GM19238 (cell line): ENCODE results near the gene EVC2.

Experiments used
- DNase-seq: peaks from one replicate; pipeline ENCODE4 v3.0.0; 2011; ENCODE audit warnings: low spot score; ENCODE audit not compliant: insufficient read length

Gene EVC2

DNA sequence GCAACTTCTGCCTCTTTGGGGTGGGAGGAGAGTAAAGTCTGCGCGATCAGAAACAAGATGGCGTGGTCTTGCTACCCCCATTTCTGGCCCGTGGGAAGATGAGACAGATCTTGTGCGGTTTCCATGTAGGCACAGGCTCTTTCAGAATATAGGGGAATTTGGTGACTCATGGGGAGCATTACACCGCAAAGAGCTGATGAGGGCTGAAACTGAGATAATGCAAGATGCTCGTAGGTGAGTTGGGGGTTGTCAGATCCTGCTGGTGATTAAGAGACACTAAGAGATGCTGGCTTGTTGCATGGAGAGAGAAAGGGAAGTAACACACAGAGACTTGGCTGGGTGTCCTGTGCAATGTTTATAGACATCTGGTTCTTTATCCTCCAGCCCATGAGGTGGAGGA, 4.2 kb upstream of the EVC2 start:
- DNase-seq: no peak

DNA sequence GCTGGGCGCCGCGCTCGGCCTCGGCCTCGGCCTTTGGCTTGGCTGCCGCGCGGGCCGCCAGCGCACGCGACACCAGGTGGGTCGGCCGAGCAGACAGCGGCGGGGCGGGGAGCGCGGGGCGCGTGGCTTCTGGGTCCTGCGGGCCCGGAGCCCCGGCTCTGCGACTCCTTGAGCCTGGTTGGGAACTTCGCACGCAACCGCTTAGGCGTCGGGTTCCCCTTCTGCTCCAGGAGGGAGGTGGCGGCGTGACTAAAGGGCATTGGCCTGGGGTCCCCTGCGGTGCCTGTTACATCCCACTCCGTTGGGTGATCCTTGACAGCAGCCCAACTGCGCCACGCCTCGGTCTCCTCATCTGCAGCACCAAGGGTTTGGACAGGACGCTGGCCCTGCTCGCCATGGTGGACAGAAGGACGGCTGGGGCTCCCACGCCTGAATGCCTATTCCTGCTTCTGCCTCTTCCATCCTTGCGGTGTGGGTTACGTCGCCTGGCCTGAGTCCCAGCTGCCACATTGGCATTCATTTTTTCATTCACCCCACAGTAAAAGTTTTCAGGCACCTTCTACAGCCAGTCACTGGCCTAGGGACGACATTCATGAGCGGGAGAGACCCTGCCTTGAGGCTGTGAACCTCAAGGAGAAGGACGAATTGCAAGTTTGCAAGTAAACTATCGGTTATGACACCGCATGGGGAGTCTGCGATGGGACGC, 3.3 kb upstream of the EVC2 start:
- no peak for DNase-seq

DNA sequence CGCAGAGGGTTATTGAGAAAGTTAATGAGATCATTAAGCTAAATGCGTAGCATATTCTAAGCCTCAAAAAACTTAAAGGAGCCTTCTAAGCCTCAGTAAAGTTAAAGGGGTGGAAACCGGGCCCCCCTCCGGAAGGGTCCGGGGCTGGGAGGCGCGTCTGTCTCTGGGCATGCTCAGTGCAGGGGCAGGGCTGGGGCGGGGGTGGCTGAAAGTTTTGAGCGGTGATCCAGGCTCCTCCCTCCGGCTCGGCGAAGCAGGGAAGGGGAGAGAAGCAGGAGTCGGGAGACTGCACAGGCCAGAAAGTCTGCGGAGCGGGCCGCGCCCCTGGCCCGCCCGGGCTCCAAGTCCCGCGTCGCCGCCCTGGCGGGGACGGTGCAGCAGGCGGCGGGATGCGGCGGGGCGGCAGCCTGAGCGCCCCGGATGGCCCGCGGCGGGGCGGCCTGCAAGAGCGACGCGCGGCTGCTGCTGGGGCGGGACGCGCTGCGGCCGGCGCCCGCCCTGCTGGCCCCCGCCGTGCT, 2.7 kb upstream of the EVC2 start, which contains the start of gene EVC:
TSS of gene EVC (plus strand) at position 241 of the 518 bp plus-strand sequence. CDS start at position 421, 180 bp downstream.
- DNase-seq: no peak

DNA sequence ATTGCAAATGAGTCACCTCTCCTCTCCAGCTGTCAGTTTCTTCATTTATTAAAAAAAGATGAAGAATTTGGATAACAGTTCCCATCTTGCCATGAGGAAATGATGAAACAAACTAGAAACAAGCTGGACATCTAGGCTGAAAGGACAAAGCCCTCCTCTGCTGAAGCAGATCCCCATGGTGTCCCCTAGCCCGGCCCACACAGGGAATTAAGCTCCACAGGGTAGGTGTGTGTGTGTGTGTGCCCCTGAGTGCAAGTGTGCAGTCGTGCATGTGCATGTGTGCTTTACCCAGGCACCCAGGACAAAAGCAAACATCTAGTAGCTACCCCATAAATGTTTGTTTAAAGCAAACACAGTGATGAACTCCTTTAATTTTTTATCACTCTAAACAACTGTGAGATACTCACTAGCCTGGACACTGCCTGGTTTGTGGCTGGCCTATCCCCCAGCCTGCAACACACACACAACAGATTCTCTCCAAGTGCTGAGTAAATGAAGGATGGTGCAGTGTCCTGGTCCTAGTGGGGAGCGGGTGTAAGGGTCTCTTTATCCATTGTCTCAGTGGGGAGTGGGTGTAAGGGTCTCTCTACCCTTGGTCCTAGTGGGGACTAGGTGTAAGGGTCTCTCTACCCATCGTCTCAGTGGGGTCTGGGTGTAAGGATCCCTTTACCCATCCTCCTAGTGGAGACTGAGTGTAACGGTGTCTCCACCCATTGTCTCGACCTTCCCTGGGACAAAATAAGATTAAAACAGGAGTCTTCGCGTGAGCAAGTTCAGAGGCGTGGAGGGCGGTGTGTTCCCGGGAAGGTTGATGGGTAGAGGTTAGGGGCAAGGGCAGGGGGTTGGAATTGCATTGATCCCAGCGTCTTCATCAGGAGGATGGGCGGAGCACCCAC, 2.0 kb upstream of the EVC2 start:
- no peak for DNase-seq

DNA sequence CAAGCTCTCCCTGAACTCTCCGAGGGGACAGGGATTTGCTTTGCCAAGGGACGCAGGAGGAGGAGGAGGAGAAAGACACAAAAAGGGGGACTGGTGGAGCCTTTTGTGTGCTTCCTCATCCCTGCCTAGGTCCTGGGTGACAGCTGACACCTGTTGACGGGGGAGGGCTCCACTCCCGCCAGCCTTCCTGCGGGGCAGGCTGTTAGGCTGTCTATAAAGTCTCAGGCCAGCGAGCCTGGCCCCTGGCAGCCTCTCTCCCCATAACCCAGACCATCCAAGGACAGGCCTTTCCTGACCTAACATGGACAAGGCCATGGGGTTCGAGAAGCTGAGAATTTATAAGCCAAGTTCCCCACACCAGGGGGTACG, 832 bp upstream of the EVC2 start:
- DNase-seq: no peak

DNA sequence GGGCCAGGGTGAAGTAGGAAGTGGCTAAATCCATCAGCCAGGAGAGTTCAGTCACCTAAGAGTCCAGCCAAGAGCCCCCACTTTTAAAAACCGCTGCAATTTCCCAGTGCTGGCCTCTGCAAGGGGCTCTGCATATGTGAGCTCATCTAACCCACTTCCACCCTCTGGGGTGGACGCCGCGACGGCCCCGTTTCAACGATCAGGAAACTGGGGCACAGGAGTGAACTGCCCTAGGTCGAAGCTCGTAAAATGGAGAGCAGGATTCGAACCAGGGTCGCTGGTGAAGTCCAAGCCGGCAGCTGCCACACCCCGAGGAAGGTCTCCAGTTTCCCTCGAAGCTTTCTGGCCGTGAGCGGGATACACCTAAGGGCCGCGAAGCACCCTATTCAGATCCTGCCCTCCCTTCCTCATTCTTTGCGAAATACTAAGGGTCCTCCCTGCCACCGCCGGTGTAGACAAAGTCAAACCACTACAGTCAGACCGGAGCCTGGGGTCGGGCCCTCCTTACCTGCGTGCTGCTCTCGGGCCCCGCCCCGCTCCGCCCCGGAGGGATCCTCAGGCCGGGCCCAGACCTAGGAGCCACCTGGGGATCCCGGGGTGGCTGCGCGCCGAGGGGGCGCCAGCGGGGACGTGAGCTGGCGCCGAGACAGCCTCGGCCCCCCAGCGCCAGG, 446 bp downstream of the EVC2 start:
- DNase-seq: no peak

DNA sequence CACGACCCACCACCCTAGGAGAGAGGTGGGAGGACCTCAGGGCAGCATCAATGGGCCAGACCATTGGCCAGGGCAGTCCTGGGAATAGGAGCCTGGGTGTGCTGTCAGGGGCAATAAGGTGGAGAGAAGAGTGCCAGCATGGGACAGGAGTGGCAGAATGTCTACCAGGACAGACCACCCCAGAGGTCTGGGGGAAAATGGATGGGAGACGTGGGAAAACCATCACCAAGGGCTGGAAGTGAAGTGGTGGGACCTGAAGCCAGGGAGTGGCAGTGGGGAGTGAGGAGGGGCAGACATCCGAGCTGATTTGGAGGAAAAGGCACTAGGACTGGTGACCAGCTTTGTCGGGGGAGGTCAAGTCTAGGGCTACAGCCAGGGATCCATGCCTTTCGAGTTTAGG, 993 bp downstream of the EVC2 start:
- DNase-seq: no peak

DNA sequence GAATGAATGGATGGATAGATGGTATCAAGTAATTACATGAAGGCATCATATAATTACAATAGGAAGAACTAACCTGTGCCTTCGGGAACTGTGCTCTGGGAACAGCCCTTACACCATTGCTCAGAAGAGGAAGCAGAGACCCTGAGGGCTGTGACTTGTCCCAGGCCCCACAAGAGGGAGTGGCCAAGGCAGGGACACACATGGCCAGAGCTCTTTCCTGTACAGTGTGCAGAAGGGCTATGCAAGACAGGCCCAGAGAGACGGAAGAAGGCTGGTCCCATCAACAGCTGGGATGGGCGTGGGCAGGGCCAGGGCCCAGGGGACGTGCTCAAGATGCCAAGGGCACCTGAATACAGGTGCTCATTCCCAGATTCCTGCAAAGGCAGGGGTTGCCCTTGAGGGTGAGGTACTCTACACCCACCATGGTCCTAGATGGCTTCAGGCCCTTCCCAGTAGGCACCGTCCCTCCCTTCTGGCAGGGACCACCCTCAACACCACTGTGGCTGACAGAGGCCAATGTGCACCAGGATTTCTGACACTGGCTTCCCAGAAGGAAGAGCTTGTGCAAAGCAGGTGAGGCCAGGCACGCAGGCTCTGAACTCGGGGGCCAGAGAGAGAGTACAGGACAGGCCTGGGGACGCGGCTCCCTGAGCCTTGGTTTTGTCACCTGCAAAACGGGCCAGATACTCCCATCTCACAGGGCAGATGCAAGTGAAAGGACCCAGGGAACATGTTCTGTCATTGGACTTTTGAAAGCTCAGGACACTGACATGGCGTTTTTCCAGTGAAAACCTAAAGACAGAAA, 1.7 kb downstream of the EVC2 start:
- DNase-seq: no peak

DNA sequence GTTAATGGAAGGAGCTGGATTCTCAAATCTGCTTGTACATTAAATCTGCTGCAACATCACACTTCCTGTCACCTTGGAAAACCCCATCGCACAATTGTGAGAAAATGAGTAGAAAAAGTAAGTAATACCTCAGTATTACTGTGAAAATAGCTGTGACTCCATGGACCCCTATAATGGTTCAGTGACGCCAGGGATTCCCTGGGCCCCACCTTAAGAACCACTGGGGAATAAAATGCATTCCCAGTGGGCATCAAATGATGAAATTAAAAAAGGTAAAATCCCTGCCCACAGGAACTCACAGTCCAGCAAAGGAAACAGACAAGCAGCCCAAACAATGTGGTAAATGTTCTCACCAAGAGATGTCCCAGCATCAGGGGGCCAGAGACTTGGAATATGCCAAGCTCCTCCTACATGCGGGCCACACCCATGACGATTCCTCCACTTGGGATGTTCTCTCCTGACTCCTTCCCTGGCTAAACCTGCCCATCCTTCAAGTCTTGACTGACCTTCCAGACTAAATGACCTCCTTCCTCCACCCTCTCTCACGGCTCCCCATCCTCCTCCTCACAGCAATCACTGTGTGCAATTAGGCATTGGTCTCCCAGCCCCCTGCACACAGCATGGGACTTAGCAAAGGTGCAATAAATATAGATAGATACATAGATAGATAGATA, 2.6 kb downstream of the EVC2 start:
- DNase-seq: no peak

DNA sequence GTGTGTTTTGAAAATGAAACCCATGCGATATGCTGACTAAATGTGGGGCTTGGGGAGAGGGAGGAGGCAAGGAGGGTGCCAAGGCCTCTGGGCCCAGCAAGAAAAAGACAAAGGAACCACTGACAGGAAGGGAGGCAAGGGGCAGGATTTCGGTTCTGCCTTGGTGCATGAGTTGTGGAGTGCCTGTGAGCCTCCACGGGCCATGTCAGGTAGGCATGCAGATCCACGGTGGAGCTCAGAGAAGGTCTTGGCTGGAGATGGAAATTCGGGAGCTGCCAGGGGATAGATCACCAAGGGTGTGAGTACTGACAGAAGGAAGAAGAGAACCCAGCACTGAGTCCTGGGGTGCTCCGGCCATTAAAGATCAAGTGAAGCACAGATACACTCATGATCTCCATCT, 4.1 kb downstream of the EVC2 start:
- DNase-seq: no peak

DNA sequence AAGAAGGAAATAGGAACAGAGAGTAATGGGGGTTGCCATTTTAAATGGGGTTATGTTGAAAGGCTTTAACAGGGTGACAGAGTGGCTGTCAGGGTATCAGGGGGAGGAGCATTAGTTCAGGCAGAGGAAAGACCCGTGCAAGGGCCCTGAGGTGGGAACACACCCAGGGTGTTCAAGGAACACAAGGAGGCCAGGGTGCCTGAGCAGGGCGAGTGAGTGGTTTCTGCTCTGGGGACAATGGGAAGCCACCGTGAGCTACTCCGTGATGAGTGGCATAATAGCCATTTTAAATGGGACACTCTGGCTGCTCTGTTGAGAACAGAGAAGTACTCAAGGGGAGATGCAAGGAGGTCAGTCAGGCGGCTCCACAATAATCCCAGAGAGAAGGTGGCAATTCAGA, 4.5 kb downstream of the EVC2 start:
- no peak for DNase-seq

DNA sequence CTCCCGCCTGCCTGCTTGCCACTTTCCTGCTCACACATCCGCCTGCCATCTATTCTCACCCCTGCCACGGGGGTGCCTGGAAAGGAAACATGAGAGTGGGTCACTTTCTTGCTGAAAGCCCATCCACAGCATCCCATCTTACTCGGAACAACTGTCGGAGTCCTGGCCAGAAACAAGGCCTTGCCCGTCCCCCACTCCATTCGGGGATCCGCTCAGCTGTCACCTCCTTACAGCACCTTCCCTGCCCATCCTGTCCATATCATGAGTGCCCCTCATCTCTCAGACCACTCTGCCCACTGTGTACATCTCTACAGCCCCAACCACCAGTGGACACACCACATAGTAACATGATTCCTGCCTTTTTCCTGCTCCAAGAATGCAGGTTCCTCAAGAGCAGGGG, 6.4 kb downstream of the EVC2 start:
- no peak for DNase-seq

DNA sequence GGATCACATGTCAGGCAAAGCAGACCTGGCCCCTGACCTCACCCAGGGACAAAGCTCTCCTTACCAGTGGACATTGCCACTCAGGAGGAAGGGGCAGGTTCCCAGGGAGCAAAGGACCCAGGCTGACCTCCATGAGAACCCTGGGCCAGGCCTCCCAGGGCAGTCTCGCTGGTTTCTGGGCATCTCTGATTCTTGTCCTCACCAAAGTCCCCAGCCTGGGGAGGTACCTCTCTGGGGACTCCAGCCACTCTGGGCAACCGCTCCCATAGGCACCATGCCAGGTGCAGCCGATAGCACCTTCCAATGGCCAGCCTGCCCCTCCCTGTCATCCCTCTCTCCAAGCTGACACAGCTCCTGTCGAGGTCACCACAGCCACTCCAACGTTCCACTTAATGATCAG, 7.9 kb downstream of the EVC2 start:
- no peak for DNase-seq

DNA sequence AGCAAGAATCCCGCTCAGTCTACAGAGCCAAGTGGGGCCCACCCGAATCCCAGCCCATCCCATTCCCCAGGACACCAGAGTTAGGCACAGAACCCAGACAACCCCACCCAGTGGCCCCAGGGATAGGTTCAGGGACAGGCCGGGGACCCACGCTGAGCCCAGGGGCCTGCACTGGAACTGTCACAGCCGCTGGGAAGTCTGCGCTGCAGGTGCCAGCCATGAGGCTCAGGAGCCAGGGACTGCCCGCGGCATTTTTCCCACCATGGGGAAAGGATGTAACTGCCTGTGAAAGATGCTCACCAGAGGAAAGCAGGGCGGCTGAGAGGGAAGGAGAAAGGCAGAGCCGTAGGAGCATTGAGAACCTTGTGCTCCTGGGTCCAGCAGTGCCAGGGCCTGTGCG, 12.0 kb downstream of the EVC2 start:
- no peak for DNase-seq

DNA sequence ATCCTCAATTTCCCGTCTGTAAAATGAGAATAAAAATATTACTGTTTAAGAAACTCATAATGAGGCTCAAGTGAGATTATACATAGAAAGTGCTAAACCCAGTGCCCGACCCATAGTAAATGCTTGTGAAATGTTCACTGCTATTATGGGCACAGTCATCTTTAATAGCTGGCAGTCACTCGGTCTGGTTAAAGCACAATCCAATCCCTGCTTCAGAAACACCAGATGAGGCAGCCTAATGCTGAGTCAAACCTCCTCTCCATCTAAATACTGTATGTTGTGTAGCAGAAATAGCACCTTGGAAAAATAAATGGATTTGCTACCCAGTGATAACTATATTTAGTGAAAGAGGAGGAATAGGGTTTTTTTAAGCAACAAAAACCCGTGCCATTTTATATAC, 14.5 kb downstream of the EVC2 start:
- no peak for DNase-seq

DNA sequence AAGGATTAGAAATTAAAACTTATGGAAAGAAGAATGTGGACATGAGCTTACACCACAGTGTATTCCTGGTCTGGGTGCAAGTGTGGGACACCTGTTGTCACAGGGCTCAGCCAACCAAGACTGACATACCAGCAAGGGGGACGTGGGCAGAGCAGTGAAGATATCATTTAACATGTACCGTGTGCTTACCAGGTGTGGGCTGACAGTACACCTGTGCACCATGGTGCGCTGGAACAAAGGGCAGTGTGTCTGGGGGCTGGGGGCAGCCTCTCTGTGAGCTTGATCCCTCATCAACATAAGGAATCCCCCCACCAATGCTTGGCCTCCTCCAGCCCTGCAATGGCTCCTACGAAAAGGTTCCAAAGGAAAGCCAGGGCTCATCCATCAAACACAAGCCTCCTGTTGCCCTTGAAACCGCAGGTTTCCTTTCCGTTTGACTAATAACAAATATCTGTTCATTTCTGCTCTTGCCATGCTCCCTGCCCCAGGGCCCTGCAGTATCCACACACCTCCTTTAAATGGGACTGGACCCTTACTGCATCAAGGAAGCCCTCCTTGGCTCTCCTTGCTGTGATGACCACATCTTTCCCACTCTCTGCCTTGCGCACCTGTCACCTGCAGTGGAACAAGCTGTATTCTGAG, 16.7 kb downstream of the EVC2 start:
- no peak for DNase-seq

DNA sequence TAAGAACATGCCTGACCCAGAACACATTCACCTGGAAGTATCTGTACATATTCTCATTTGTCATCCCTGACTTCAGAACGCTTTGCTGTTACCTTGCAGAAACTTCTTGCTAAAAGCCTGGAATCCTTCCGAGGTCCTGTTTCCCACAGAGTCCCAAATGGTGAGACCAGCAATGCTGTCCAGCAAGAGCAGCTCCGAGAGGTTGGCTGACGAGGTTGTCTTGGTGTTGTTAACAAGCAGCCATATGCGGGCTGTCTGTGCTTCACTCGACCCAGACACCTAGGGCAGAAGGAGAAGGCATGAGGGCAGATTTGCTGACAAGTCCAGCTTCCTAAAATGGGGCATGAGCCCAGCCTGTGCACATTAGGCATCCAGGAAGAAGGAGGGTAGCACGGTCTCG, 19.3 kb downstream of the EVC2 start:
- DNase-seq: no peak

DNA sequence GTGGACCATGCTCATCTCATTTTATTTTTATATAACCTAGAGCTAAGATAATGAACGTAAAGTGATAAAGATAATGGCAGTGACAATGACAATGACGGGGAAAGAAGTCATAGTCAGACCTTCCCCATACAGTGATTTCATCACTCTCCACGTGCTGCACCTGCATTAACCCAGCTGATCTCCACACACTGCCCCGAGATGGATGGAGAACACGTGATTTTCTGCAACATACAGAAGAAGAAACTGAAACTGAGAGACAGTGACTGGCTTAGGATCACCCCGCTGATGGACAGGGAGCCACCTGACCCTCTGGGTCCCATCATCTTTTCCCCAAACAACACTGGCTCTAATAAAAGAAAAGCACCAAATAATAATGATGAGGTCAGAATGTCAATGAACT, 22.0 kb downstream of the EVC2 start:
- no peak for DNase-seq

DNA sequence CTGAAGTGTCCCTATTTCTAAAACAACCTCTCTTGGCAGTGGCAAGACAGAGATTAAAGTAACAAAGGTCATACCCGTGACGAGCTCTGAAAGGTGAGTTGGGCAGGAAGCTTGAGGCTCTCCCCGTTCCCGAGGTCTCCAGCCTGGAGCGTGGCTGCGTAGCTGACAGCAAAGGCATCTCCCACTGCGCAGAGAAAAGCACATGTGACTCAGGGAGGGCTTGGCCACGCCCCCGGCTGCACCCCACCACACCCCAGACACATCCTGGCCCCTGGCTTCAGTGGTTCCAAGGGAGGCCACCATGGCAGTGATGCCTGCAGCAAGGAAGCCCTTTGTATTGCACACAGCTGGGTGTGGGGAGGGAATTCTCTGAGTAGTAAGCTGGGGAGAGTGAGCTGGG, 23.1 kb downstream of the EVC2 start:
- DNase-seq: no peak

DNA sequence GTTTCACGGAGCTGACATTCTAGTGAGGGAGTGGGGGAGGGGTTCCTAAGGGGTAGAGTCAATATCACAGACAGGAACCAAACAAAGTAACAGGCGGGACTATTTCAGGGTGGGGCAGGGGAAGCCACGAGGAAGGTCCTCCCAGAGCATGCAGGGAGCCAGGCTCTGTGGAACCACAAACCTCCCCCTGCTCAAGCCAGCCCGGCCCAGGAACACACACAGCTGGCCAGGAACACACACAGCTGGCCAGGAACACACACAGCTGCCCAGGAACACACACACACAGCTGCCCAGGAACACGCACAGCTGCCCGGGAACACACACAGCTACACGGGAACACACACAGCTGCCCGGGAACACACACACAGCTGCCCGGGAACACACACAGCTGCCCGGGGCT, 24.8 kb downstream of the EVC2 start:
- no peak for DNase-seq
